ENCODE results near the gene DCUN1D4.
A peak's percentile ranks its signal among the peaks of the same experiment; 100 is the strongest.

The DCUN1D4 gene

DNA sequence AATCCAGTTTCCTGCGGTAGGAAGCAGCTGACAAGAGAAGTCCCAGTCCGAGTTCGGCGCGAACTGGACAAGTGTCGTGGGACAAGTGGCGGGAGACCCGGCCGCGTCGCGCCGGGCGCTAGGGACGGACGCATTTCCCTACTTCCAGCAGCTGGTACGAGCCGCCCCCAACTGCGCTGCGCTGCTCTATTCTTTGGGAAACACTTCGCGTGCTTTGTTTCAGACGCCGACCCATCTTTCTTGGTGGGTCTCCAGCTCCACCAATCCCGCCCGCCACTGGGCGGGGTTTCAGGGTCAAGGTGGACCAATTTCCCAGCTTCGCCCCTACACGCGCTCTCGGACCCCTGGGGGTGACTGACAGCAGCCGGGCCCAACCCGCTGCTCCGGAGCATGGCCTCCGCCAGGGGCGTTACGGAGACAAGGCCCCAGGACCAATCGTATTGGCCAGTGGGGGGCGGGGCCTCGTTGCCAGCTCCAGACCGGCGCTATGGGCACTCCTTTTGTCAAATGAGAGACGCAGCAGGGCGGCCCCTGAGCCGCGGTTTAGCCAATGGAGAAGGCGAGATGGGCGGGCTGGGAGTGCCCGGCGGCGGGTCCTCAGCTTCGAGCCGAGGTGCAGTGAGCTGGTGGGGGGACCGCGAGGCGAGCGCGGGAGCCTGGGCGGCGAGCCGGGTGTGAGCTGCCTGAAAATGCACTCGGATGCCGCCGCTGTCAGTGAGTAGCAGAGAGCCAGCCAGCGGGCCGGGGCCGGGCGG is at the start of gene DCUN1D4:
Gene DCUN1D4, plus strand, starts transcription at position 600 of the 755 bp plus-strand sequence. Its CDS starts 90 bp downstream, at position 690.
- H3K36me3 ChIP-seq (ENCODE audit: insufficient read depth, low read depth, low read length): no peaks in the 10 kb centered on the region
- H3K27ac ChIP-seq (ENCODE audit: low read length): no peak within 1 kb of the TSS
- peaks cover 24% of the 10 kb centered on the region for H3K27me3 ChIP-seq (ENCODE audit: insufficient read depth, low read length)
- peak within 1 kb of the TSS; percentile 90; the same call in 1 of the 2 replicates for H3K9ac ChIP-seq (ENCODE audit: low read depth, low read length)
- peaks cover 10% of the 10 kb centered on the region for H3K4me1 ChIP-seq (ENCODE audit: insufficient read depth, low read length)
- H3K9me3 ChIP-seq (ENCODE audit: insufficient read depth, low read depth, low read length): no peaks in the 10 kb centered on the region
- H3K4me3 ChIP-seq (ENCODE audit: low read length): peak within 1 kb of the TSS; percentile 92

DNA sequence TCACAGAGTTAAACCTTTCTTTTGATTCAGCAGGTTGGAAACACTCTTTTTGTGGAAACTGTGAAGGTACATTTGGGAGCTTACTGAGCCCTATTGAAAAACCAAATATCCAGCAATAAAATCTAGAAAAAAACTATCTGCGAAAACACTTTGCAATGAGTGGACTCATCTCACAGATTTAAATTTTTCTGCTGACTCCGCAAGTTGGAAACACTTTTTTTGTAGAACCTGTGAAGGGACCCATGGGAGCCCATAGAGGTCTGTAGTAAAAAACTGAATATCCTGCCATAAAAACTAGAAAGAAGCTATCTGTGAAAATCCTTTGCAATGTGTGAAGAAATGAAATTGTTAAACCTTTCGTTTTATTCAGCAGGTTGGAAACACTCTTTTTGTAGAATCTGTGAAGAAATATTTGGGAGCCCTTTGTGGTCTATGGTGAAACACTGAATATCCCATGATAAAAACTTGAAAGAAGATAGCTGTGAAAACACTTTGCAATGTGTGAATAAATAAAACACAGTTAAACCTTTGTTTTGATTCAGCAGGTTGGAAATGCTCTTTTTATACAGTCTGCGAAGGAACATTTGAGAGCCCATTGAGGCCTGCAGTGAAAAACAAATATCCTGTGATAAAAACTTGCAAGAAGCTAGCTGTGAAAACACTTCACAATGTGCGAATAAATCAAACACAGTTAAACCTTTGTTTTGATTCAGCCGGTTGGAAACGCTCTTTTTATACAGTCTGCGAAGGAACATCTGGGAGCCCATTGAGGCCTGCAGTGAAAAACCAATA is 22.3 kb upstream of the DCUN1D4 start:
- H3K27me3 ChIP-seq (ENCODE audit: insufficient read depth, low read length): no peaks in the 10 kb centered on the region
- no peaks in the 10 kb centered on the region for H3K4me1 ChIP-seq (ENCODE audit: insufficient read depth, low read length)
- no peak overlapping the region for H3K27ac ChIP-seq (ENCODE audit: low read length)
- H3K9me3 ChIP-seq (ENCODE audit: insufficient read depth, low read depth, low read length): peaks cover 40% of the 10 kb centered on the region
- no peak overlapping the region for H3K9ac ChIP-seq (ENCODE audit: low read depth, low read length)
- H3K36me3 ChIP-seq (ENCODE audit: insufficient read depth, low read depth, low read length): no peaks in the 10 kb centered on the region
- H3K4me3 ChIP-seq (ENCODE audit: low read length): no peak overlapping the region

DNA sequence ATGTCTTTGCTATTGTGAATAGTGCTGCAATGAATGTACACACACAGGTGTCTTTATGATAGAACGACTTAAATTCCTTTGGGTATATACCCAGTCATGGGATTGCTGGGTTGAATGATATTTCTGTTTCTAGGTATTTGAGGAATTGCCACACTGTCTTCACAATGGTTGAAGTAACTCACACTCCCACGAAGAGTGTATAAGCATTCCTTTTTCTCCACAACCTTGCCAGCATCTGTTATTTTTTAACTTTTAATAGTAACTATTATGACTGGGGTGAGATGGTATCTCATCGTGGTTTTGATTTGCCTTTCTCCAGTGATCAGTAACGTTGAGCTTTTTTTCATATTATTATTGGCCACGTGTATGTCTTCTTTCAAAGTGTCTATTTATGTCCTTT is 17.6 kb upstream of the DCUN1D4 start:
- Histone ChIP-seq H3K4me1 (ENCODE audit: insufficient read depth, low read length) (no peaks in the 10 kb centered on the region), H3K9me3 (ENCODE audit: insufficient read depth, low read depth, low read length) (peaks cover 15% of the 10 kb centered on the region; the same call in 1 of the 2 replicates), H3K4me3 (ENCODE audit: low read length) (no peak overlapping the region), H3K27ac (ENCODE audit: low read length) (no peak overlapping the region), H3K9ac (ENCODE audit: low read depth, low read length) (no peak overlapping the region), H3K27me3 (ENCODE audit: insufficient read depth, low read length) (no peaks in the 10 kb centered on the region), H3K36me3 (ENCODE audit: insufficient read depth, low read depth, low read length) (no peaks in the 10 kb centered on the region)

DNA sequence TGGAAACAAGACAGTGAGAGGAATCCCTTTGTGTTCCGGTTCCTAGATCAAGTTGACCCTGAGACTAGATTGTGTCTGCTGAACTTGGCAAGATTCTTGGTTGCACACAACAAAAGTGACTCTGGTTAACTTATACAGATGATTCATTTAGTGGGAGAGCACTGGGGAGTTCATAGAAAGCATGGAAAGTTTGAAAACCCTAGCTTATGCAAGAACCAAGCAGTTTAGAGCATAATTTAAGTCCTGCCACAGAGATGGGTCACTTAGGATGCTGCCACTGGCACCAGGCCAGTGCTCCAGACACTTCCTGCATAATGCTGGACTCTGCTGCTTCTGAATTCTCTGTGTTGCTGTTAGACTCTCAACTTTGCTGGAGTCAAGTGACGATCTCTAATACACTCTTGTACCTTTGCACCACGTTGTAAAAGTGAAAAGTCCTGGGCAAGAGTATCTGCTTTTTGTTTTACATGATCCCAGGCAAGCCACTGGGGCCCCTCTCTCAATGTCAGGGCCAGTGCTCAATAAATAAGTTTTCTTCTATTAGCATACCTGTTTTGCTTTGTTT is 12.7 kb upstream of the DCUN1D4 start:
- H3K36me3 ChIP-seq (ENCODE audit: insufficient read depth, low read depth, low read length): no peaks in the 10 kb centered on the region
- H3K27me3 ChIP-seq (ENCODE audit: insufficient read depth, low read length): no peaks in the 10 kb centered on the region
- H3K27ac ChIP-seq (ENCODE audit: low read length): no peak overlapping the region
- no peaks in the 10 kb centered on the region for H3K4me1 ChIP-seq (ENCODE audit: insufficient read depth, low read length)
- no peak overlapping the region for H3K9ac ChIP-seq (ENCODE audit: low read depth, low read length)
- no peak overlapping the region for H3K4me3 ChIP-seq (ENCODE audit: low read length)
- no peaks in the 10 kb centered on the region for H3K9me3 ChIP-seq (ENCODE audit: insufficient read depth, low read depth, low read length)

GRCh38 chr4:51831133-51831532 is 11.8 kb upstream of the DCUN1D4 start:
- Histone ChIP-seq H3K4me3 (ENCODE audit: low read length) (no peak overlapping the region), H3K27ac (ENCODE audit: low read length) (no peak overlapping the region), H3K9me3 (ENCODE audit: insufficient read depth, low read depth, low read length) (no peaks in the 10 kb centered on the region), H3K9ac (ENCODE audit: low read depth, low read length) (no peak overlapping the region), H3K4me1 (ENCODE audit: insufficient read depth, low read length) (no peaks in the 10 kb centered on the region), H3K36me3 (ENCODE audit: insufficient read depth, low read depth, low read length) (no peaks in the 10 kb centered on the region), H3K27me3 (ENCODE audit: insufficient read depth, low read length) (no peaks in the 10 kb centered on the region)

DNA sequence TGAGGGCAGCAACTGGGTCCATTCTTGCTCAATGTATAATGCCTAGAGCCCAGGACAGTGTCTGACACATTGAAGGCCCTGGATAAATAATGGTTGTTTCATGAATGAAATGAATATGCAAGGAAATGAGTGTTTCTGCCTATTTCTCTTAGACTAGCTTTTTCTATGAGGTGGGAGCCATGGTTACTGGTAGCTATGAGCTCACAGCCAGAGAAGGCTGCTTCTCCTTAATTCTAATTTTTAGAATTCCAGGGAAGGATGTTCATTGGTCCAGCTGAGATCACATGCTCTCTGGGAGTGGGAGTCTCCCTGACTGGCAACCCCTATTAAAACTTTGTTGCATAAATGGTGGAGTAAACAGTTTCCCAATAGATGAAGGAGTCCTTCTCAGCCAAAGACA is 9.7 kb upstream of the DCUN1D4 start:
- Histone ChIP-seq H3K9me3 (ENCODE audit: insufficient read depth, low read depth, low read length) (no peaks in the 10 kb centered on the region), H3K4me1 (ENCODE audit: insufficient read depth, low read length) (no peaks in the 10 kb centered on the region), H3K27ac (ENCODE audit: low read length) (no peak overlapping the region)

DNA sequence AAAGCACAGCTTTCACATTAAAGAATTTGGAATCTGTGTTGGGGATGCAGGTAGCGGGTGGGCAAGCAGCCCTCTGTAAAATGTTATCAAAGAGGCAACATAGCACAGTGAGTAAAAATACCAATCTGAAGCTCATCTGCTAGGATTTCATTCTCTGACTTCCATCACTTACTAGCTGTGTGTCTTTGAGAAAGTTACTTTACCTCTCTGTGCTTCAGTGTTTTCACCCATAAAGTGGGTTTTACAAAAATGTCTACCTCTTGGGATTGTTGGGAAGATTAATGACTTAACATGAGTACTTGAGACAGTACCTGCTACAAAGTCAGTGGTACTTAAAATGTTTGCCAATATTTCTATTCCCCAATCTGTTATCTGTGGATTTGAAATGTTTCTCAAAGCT is 7.9 kb upstream of the DCUN1D4 start:
- no peaks in the 10 kb centered on the region for H3K4me1 ChIP-seq (ENCODE audit: insufficient read depth, low read length)
- no peak overlapping the region for H3K9ac ChIP-seq (ENCODE audit: low read depth, low read length)
- H3K27ac ChIP-seq (ENCODE audit: low read length): no peak overlapping the region
- H3K9me3 ChIP-seq (ENCODE audit: insufficient read depth, low read depth, low read length): no peaks in the 10 kb centered on the region
- H3K27me3 ChIP-seq (ENCODE audit: insufficient read depth, low read length): no peaks in the 10 kb centered on the region; the same call in 1 of the 2 replicates
- H3K36me3 ChIP-seq (ENCODE audit: insufficient read depth, low read depth, low read length): no peaks in the 10 kb centered on the region
- no peak overlapping the region for H3K4me3 ChIP-seq (ENCODE audit: low read length)

More for the DNA sequence above, 9.7 kb upstream of the DCUN1D4 start:
- Histone ChIP-seq H3K27me3 (ENCODE audit: insufficient read depth, low read length) (no peaks in the 10 kb centered on the region), H3K36me3 (ENCODE audit: insufficient read depth, low read depth, low read length) (no peaks in the 10 kb centered on the region), H3K4me3 (ENCODE audit: low read length) (no peak overlapping the region), H3K9ac (ENCODE audit: low read depth, low read length) (no peak overlapping the region)

- Histone ChIP-seq H3K4me3 (ENCODE audit: low read length) (no peak overlapping the region), H3K27ac (ENCODE audit: low read length) (no peak overlapping the region), H3K9ac (ENCODE audit: low read depth, low read length) (no peak overlapping the region), H3K36me3 (ENCODE audit: insufficient read depth, low read depth, low read length) (no peaks in the 10 kb centered on the region), H3K27me3 (ENCODE audit: insufficient read depth, low read length) (peaks cover 7% of the 10 kb centered on the region), H3K9me3 (ENCODE audit: insufficient read depth, low read depth, low read length) (no peaks in the 10 kb centered on the region), H3K4me1 (ENCODE audit: insufficient read depth, low read length) (no peaks in the 10 kb centered on the region)
Observed at GRCh38 chr4:51835855-51836254, 7.1 kb upstream of the DCUN1D4 start.

GRCh38 chr4:51836549-51836948 is 6.4 kb upstream of the DCUN1D4 start:
- Histone ChIP-seq H3K9me3 (ENCODE audit: insufficient read depth, low read depth, low read length) (no peaks in the 10 kb centered on the region), H3K27me3 (ENCODE audit: insufficient read depth, low read length) (peaks cover 14% of the 10 kb centered on the region), H3K27ac (ENCODE audit: low read length) (no peak overlapping the region), H3K9ac (ENCODE audit: low read depth, low read length) (no peak overlapping the region), H3K36me3 (ENCODE audit: insufficient read depth, low read depth, low read length) (no peaks in the 10 kb centered on the region), H3K4me3 (ENCODE audit: low read length) (no peak overlapping the region), H3K4me1 (ENCODE audit: insufficient read depth, low read length) (no peaks in the 10 kb centered on the region)

DNA sequence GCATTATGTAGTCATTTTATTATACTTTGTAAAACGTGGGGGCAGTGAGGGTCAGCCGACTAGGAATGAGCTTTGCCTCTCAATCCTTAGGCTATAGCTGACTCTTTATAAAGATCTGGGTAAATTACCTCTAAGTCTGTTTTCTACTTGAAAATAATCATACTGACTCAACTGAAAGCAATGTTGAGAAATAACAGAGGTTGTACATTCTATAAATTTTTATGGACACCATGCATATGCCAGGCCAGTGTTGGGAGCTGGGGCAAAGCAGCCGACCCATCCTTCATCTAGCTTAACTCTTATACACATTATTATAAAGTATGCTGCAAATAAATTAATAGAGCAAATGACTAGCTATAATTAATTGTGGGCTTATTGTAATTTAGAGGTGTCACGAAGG is 2.2 kb upstream of the DCUN1D4 start:
- H3K36me3 ChIP-seq (ENCODE audit: insufficient read depth, low read depth, low read length): no peaks in the 10 kb centered on the region
- H3K9ac ChIP-seq (ENCODE audit: low read depth, low read length): no peak overlapping the region
- H3K4me1 ChIP-seq (ENCODE audit: insufficient read depth, low read length): peaks cover 3% of the 10 kb centered on the region; the same call in 1 of the 2 replicates
- H3K27me3 ChIP-seq (ENCODE audit: insufficient read depth, low read length): peaks cover 24% of the 10 kb centered on the region
- no peaks in the 10 kb centered on the region for H3K9me3 ChIP-seq (ENCODE audit: insufficient read depth, low read depth, low read length)
- no peak overlapping the region for H3K27ac ChIP-seq (ENCODE audit: low read length)
- no peak overlapping the region for H3K4me3 ChIP-seq (ENCODE audit: low read length)

- Histone ChIP-seq H3K9me3 (ENCODE audit: insufficient read depth, low read depth, low read length) (no peaks in the 10 kb centered on the region), H3K36me3 (ENCODE audit: insufficient read depth, low read depth, low read length) (no peaks in the 10 kb centered on the region), H3K4me1 (ENCODE audit: insufficient read depth, low read length) (peaks cover 6% of the 10 kb centered on the region), H3K9ac (ENCODE audit: low read depth, low read length) (peak overlapping the region; percentile 90; the same call in 1 of the 2 replicates), H3K27me3 (ENCODE audit: insufficient read depth, low read length) (peaks cover 24% of the 10 kb centered on the region), H3K4me3 (ENCODE audit: low read length) (peak overlapping the region; percentile 92), H3K27ac (ENCODE audit: low read length) (no peak overlapping the region)
Observed at GRCh38 chr4:51842167-51842553, 793 bp upstream of the DCUN1D4 start.
